Lower leg skin (tissue), 3 donors: ENCODE measurements around the gene MARCHF10.

ENCODE experiments used
- CTCF ChIP-seq, 3 donors: fragments of 450-650 bp; IDR thresholded peaks; one replicate each; pipeline ENCODE4 v1.5.1; 2016; ENCODE audit warnings: antibody characterized with exemption in 3 of 3, mild to moderate bottlenecking in 3 of 3, moderate library complexity in 2 of 3
- POLR2A ChIP-seq, 2 donors: fragments of 450-650 bp; IDR thresholded peaks; one replicate each; pipeline ENCODE4 v1.6.1; 2016 to 2017; ENCODE audit warnings: antibody characterized with exemption in 2 of 2, mild to moderate bottlenecking in 1 of 2, moderate library complexity in 1 of 2

- TF ChIP-seq CTCF (IDR thresholded peaks at IDR 0.05) = no peak
- TF ChIP-seq POLR2A (IDR thresholded peaks at IDR 0.05) = no peak
These were observed 134.3 kb downstream of the MARCHF10 start for GRCh38 chr17:62673614-62674362.
